Measurements from ENCODE around the gene HOXA5. TPM values are rescaled to one million over a fixed set of nuclear protein-coding genes. Genes with fewer than 3 reads are reported as not detected.

Gene HOXA5
- total RNA-seq, 1 donor from 2014 or later: not detected

GRCh38 chr7:27130540-27131389 is 12.7 kb downstream of the HOXA5 start, which contains the start of gene HOXA4:
TSS of gene HOXA4 (minus strand) at chr7:27130757. CDS start at chr7:27130733, 24 bp downstream.
- H3K4me3 Mint-ChIP-seq (ENCODE audit: unreplicated experiment): peak within 1 kb of the TSS; percentile 56
- no peak for TF ChIP-seq CTCF (IDR thresholded peaks at IDR 0.05)
- DNase-seq (ENCODE audit: low spot score): no peak
- peaks cover 85% of the 10 kb centered on the region for H3K27me3 Mint-ChIP-seq (ENCODE audit: low read depth)
- no peaks in the 10 kb centered on the region for H3K4me1 Mint-ChIP-seq (ENCODE audit: low read depth)
- peaks cover 6% of the 10 kb centered on the region for H3K36me3 Mint-ChIP-seq (ENCODE audit: low read depth)
- no peaks in the 10 kb centered on the region for H3K9me3 Mint-ChIP-seq (ENCODE audit: low read depth)
- H3K27ac Mint-ChIP-seq (ENCODE audit: unreplicated experiment): no peak within 1 kb of the TSS

- TF ChIP-seq CTCF (IDR thresholded peaks at IDR 0.05): no peak
- DNase-seq (ENCODE audit: low spot score): no peak
- H3K27me3 Mint-ChIP-seq (ENCODE audit: low read depth): peaks cover 85% of the 10 kb centered on the region
- no peaks in the 10 kb centered on the region for H3K4me1 Mint-ChIP-seq (ENCODE audit: low read depth)
- no peak overlapping the region for H3K4me3 Mint-ChIP-seq (ENCODE audit: unreplicated experiment)
- no peaks in the 10 kb centered on the region for H3K9me3 Mint-ChIP-seq (ENCODE audit: low read depth)
- H3K36me3 Mint-ChIP-seq (ENCODE audit: low read depth): peaks cover 6% of the 10 kb centered on the region
- no peak overlapping the region for H3K27ac Mint-ChIP-seq (ENCODE audit: unreplicated experiment)
Observed at GRCh38 chr7:27129729-27130539, 13.5 kb downstream of the HOXA5 start.

- DNase-seq (ENCODE audit: low spot score): no peak
- no peak overlapping the region for H3K27ac Mint-ChIP-seq (ENCODE audit: unreplicated experiment)
Observed at GRCh38 chr7:27128776-27129728, 14.4 kb downstream of the HOXA5 start.

GRCh38 chr7:27128034-27128433 is 15.4 kb downstream of the HOXA5 start:
- H3K27me3 Mint-ChIP-seq (ENCODE audit: low read depth): peaks cover 85% of the 10 kb centered on the region

More at GRCh38 chr7:27128776-27129728, 14.4 kb downstream of the HOXA5 start:
- no peak for TF ChIP-seq CTCF (IDR thresholded peaks at IDR 0.05)
- H3K36me3 Mint-ChIP-seq (ENCODE audit: low read depth): peaks cover 9% of the 10 kb centered on the region
- peaks cover 6% of the 10 kb centered on the region for H3K4me1 Mint-ChIP-seq (ENCODE audit: low read depth)
- H3K27me3 Mint-ChIP-seq (ENCODE audit: low read depth): peaks cover 85% of the 10 kb centered on the region
- no peaks in the 10 kb centered on the region for H3K9me3 Mint-ChIP-seq (ENCODE audit: low read depth)
- H3K4me3 Mint-ChIP-seq (ENCODE audit: unreplicated experiment): no peak overlapping the region

More at GRCh38 chr7:27128034-27128433, 15.4 kb downstream of the HOXA5 start:
- TF ChIP-seq CTCF (IDR thresholded peaks at IDR 0.05): no peak
- Mint-ChIP-seq H3K9me3 (ENCODE audit: low read depth) (no peaks in the 10 kb centered on the region), H3K4me3 (ENCODE audit: unreplicated experiment) (no peak overlapping the region), H3K4me1 (ENCODE audit: low read depth) (peaks cover 9% of the 10 kb centered on the region), H3K36me3 (ENCODE audit: low read depth) (peaks cover 9% of the 10 kb centered on the region), H3K27ac (ENCODE audit: unreplicated experiment) (no peak overlapping the region)
- no peak for DNase-seq (ENCODE audit: low spot score)
